HG02798 (cell line): Measurements from ENCODE around the gene TPRG1.

ENCODE experiments used
- ATAC-seq: cut with Tn5 transposase; IDR thresholded peaks from one replicate; pipeline ENCODE4 v1.9.1; 2021; ENCODE audit warnings: mild to moderate bottlenecking; ENCODE audit not compliant: unreplicated experiment, poor library complexity

Gene TPRG1

GRCh38 chr3:189275852-189276251 lies 104.1 kb downstream of the TPRG1 start:
- no peak for ATAC-seq

GRCh38 chr3:189276444-189277219 lies 104.9 kb downstream of the TPRG1 start:
- ATAC-seq: no peak

GRCh38 chr3:189277711-189278110 lies 105.9 kb downstream of the TPRG1 start:
- ATAC-seq: no peak

GRCh38 chr3:189278221-189278620 lies 106.5 kb downstream of the TPRG1 start:
- no peak for ATAC-seq

GRCh38 chr3:189282189-189282588 lies 110.4 kb downstream of the TPRG1 start:
- no peak for ATAC-seq

- ATAC-seq: no peak
Measured at GRCh38 chr3:189282741-189283140, 111.0 kb downstream of the TPRG1 start.

GRCh38 chr3:189286188-189286587 lies 114.4 kb downstream of the TPRG1 start:
- ATAC-seq: no peak

- no peak for ATAC-seq
Measured at GRCh38 chr3:189286916-189287315, 115.1 kb downstream of the TPRG1 start.

GRCh38 chr3:189288348-189289235 lies 116.8 kb downstream of the TPRG1 start:
- peak; percentile 94 for ATAC-seq

- no peak for ATAC-seq
Measured at GRCh38 chr3:189289251-189289650, 117.5 kb downstream of the TPRG1 start.

- no peak for ATAC-seq
Measured at GRCh38 chr3:189292667-189293484, 121.1 kb downstream of the TPRG1 start.

GRCh38 chr3:189294649-189295048 lies 122.9 kb downstream of the TPRG1 start:
- ATAC-seq: no peak

- ATAC-seq: no peak
Measured at GRCh38 chr3:189295089-189295488, 123.3 kb downstream of the TPRG1 start.

GRCh38 chr3:189297932-189298331 lies 126.2 kb downstream of the TPRG1 start:
- no peak for ATAC-seq

GRCh38 chr3:189298469-189299375 lies 127.0 kb downstream of the TPRG1 start:
- no peak for ATAC-seq

GRCh38 chr3:189300345-189300744 lies 128.6 kb downstream of the TPRG1 start:
- no peak for ATAC-seq

GRCh38 chr3:189301479-189301878 lies 129.7 kb downstream of the TPRG1 start:
- ATAC-seq: no peak

GRCh38 chr3:189303584-189303983 lies 131.8 kb downstream of the TPRG1 start:
- ATAC-seq: no peak

- no peak for ATAC-seq
Measured at GRCh38 chr3:189304465-189305351, 132.9 kb downstream of the TPRG1 start.
